HUES64 (cell line): ENCODE measurements around the gene TCN2.

Experiments used
- H3K27ac ChIP-seq: 2 replicates; pipeline ENCODE4 v1.7.0; 2013; ENCODE audit warnings: low read depth, low read length, inconsistent platforms
- H3K27me3 ChIP-seq: 2 replicates; pipeline ENCODE4 v1.6.1; 2013; ENCODE audit warnings: mild to moderate bottlenecking, low read length; ENCODE audit not compliant: insufficient read depth
- H3K36me3 ChIP-seq: 2 replicates; pipeline ENCODE4 v1.6.1; 2013; ENCODE audit warnings: mild to moderate bottlenecking, low read length; ENCODE audit not compliant: insufficient read depth
- H3K4me1 ChIP-seq: 2 replicates; pipeline ENCODE4 v1.6.1; 2013; ENCODE audit warnings: mild to moderate bottlenecking, low read length, moderate library complexity; ENCODE audit not compliant: insufficient read depth
- H3K4me3 ChIP-seq: 2 replicates; pipeline ENCODE4 v1.5.1; 2013; ENCODE audit warnings: mild to moderate bottlenecking, low read length, moderate library complexity
- H3K9ac ChIP-seq: 2 replicates; pipeline ENCODE4 v1.6.1; 2013; ENCODE audit warnings: mild to moderate bottlenecking, low read depth, low read length
- H3K9me3 ChIP-seq: 2 replicates; pipeline ENCODE4 v1.6.1; 2013; ENCODE audit warnings: low read depth, low read length; ENCODE audit not compliant: insufficient read depth
- WGBS: fragments of 150-250, 120-280 bp; methylation state at CpG from one replicate; pipeline ENCODE4 v1.1.7; 2013; ENCODE audit warnings: missing lambda C conversion rate; 5-methylcytosine and 5-hydroxymethylcytosine counted together

The TCN2 gene

GRCh38 chr22:30652852-30653251 lies 45.9 kb downstream of the TCN2 start:
- no peaks in the 10 kb centered on the region for H3K27me3 ChIP-seq
- H3K4me3 ChIP-seq, result no peak overlapping the region
- H3K27ac ChIP-seq, result no peak overlapping the region
- 84% methylated on average over 2 of the region's 2 CpGs for WGBS
- H3K9ac ChIP-seq, result no peak overlapping the region
- H3K4me1 ChIP-seq, result peaks cover 6% of the 10 kb centered on the region; the same call in 1 of the 2 replicates
- no peaks in the 10 kb centered on the region for H3K36me3 ChIP-seq
- no peaks in the 10 kb centered on the region for H3K9me3 ChIP-seq

DNA sequence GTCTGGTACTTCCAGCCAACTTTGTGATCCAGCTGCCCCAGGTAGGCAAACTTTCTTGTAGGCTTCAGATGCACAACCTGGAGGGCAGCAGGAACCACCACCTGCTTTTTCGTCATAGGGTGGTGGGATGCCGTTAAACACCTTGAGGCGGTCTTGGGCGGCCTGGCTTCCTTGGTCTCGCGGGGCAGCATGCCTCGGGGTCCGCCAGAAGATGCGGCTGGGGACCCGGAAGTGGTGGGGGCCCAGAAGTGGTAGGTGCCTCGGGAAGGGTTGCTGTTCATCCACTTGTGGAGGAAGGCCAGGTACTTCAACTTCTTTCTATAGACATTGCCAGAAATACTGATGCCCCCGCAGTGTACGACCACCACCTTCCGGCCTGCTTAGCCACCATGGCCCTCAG lies 47.4 kb downstream of the TCN2 start:
- no peak overlapping the region for H3K27ac ChIP-seq
- peaks cover 6% of the 10 kb centered on the region; the same call in 1 of the 2 replicates for H3K4me1 ChIP-seq
- no peaks in the 10 kb centered on the region for H3K27me3 ChIP-seq
- no peak overlapping the region for H3K9ac ChIP-seq
- H3K4me3 ChIP-seq, result no peak overlapping the region
- H3K9me3 ChIP-seq, result no peaks in the 10 kb centered on the region
- 95% methylated on average over 14 of the region's 14 CpGs for WGBS
- H3K36me3 ChIP-seq, result no peaks in the 10 kb centered on the region

DNA sequence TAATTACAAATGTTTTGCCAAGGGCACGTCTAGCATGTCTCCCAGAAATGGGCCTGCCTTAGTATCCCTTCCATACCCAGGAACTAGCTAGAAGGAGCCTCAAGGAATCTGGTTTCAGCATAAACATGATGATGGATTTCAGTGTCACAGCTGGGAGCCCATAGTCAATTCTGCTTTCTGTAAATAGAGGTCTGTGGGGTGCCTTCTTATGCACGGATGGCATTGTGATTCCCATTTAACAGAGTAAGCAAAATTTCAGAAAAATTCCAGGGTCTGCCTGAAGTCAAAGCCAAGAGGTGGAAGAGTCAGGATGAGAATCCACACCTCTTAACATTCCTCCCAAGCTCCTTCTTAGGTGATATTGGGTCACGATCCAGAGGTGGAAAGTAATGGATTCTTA lies 48.6 kb downstream of the TCN2 start:
- no peaks in the 10 kb centered on the region for H3K27me3 ChIP-seq
- H3K36me3 ChIP-seq, result no peaks in the 10 kb centered on the region
- peaks cover 6% of the 10 kb centered on the region; the same call in 1 of the 2 replicates for H3K4me1 ChIP-seq
- no peak overlapping the region for H3K4me3 ChIP-seq
- H3K9ac ChIP-seq, result no peak overlapping the region
- 4% methylated on average over 2 of the region's 3 CpGs for WGBS
- H3K27ac ChIP-seq, result peak overlapping the region; percentile 81; the same call in 1 of the 2 replicates
- no peaks in the 10 kb centered on the region for H3K9me3 ChIP-seq

DNA sequence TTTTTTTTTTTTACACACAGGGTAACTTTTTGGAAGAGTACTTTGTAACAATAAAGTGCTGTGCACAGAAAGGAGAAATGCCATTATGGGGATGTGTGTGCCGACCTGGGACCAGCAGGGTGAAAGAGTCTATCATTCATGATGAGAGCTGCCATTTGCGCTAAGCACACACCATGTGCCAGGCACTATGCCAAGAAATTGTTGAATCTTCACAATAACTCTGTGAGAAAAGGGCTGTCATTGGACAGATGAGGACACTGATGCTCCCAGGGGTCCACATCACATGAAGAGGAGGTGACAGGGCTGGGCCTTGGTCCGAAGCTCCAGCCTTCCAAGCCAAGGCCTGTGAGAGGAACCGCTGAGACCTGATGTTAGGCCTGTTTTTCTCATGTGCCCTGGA lies 55.1 kb downstream of the TCN2 start:
- 95% methylated on average over 4 of the region's 4 CpGs for WGBS
- Histone ChIP-seq H3K27ac (no peak overlapping the region), H3K9ac (no peak overlapping the region)

DNA sequence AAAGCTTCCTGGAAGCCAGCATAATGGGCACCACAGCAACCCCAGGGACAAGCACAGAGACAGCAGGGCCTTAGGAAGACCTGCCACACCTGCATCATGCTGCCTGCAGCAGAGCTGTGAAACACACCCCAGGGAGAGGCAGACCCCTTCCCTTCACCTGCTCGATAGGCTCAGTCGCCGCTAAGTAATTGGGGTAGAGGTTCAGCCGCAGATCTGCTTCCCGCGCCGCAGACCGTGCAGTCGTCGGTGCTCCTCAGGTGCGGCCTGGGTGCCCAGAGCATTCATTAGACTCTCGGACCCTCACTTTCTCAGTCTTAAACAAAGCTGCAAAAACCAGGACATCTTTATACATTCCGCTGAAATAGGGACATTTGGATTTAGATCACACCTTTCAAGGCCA lies 57.8 kb downstream of the TCN2 start:
- Histone ChIP-seq H3K27ac (no peak overlapping the region), H3K36me3 (no peaks in the 10 kb centered on the region), H3K9me3 (no peaks in the 10 kb centered on the region), H3K9ac (no peak overlapping the region), H3K4me3 (no peak overlapping the region), H3K27me3 (peaks cover 25% of the 10 kb centered on the region), H3K4me1 (peaks cover 7% of the 10 kb centered on the region)
- WGBS, result 97% methylated on average over 13 of the region's 13 CpGs

More for the DNA sequence above, 55.1 kb downstream of the TCN2 start:
- H3K4me3 ChIP-seq, result no peak overlapping the region
- H3K36me3 ChIP-seq, result no peaks in the 10 kb centered on the region
- peaks cover 5% of the 10 kb centered on the region for H3K4me1 ChIP-seq
- peaks cover 10% of the 10 kb centered on the region; the same call in 1 of the 2 replicates for H3K27me3 ChIP-seq
- H3K9me3 ChIP-seq, result no peaks in the 10 kb centered on the region

- Histone ChIP-seq H3K27me3 (peaks cover 25% of the 10 kb centered on the region), H3K4me3 (no peak overlapping the region), H3K4me1 (peaks cover 7% of the 10 kb centered on the region), H3K27ac (no peak overlapping the region), H3K9me3 (no peaks in the 10 kb centered on the region), H3K36me3 (no peaks in the 10 kb centered on the region), H3K9ac (no peak overlapping the region)
- WGBS, result 87% methylated on average over 2 of the region's 2 CpGs
These were observed 58.3 kb downstream of the TCN2 start for GRCh38 chr22:30665266-30665665.

DNA sequence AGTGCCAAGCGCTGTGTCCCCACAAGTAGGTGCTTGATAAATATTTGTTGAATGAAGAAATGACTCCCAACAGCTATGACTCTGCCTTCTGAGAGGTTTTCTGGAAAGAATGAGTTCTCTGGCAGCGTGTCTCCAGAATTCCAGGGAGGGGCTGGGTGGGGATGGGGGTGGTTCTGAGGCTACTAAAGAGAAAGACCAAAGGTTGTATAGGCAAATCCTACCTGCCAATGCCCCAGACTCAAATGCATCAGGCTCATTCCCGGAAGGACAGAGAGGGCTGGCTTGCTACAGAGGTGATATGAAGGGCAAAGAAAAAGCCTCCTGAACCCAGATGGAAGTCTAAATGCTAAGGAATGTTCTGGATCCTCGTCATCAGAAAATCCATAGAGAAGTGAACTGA lies 58.8 kb downstream of the TCN2 start:
- 92% methylated on average over 4 of the region's 4 CpGs for WGBS
- no peaks in the 10 kb centered on the region for H3K9me3 ChIP-seq
- peaks cover 7% of the 10 kb centered on the region for H3K4me1 ChIP-seq
- H3K36me3 ChIP-seq, result no peaks in the 10 kb centered on the region
- no peak overlapping the region for H3K9ac ChIP-seq
- peaks cover 25% of the 10 kb centered on the region for H3K27me3 ChIP-seq
- no peak overlapping the region for H3K4me3 ChIP-seq
- H3K27ac ChIP-seq, result no peak overlapping the region

DNA sequence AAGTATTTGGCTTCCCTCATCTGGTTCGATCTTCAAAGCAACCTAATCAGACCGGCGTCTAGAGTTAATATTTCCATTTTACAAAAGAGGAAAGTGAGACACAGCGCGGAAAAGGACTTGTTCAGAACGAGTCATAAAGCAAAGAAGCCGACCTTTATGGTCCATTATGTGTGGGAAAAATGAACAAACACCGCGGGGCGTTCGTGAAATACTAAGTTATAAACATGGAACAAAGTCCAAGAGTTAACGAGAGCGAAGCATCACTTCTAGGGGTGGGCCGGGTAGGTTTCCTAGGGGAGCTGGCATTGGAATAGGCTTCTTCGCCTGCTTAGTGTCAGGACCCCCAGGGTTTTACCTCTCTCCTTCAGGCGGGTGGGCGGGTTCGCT lies 60.1 kb downstream of the TCN2 start:
- Histone ChIP-seq H3K36me3 (no peaks in the 10 kb centered on the region), H3K4me1 (peaks cover 7% of the 10 kb centered on the region), H3K9ac (peak overlapping the region; percentile 22), H3K27me3 (peaks cover 25% of the 10 kb centered on the region), H3K9me3 (no peaks in the 10 kb centered on the region), H3K27ac (peak overlapping the region; percentile 48; the same call in 1 of the 2 replicates), H3K4me3 (peak overlapping the region; percentile 77)
- 16% methylated on average over 18 of the region's 18 CpGs for WGBS

- H3K9me3 ChIP-seq, result no peaks in the 10 kb centered on the region
- H3K4me3 ChIP-seq, result peak within 1 kb of the TSS; percentile 77
- H3K4me1 ChIP-seq, result peaks cover 7% of the 10 kb centered on the region
- no peaks in the 10 kb centered on the region for H3K36me3 ChIP-seq
- peaks cover 25% of the 10 kb centered on the region for H3K27me3 ChIP-seq
- WGBS, result under 1% methylated on average over 77 of the region's 77 CpGs
- peak within 1 kb of the TSS; percentile 48; the same call in 1 of the 2 replicates for H3K27ac ChIP-seq
- peak within 1 kb of the TSS; percentile 64 for H3K9ac ChIP-seq
These were observed 60.8 kb downstream of the TCN2 start, which contains the start of gene DUSP18 for GRCh38 chr22:30667494-30668385. Gene DUSP18 (minus strand): TSS chr22:30667875. CDS start chr22:30664003, 3,872 bp downstream.

DNA sequence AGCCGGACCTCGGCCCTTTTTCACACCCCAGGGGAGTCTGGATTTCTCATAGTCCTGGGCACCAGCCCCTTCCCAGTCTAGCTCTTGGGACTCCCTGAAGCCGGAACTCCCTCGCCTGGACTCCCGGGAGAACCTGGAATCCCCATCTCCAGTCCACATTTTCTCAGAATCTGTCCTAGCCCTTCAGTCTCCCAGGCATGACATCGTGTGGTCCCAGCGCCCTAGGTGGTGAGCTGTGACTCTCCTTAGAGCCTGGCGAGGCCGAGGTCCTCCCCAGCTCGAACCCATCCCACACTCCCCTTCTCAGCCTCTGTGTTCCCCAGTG lies 61.4 kb downstream of the TCN2 start:
- peak overlapping the region; percentile 64 for H3K9ac ChIP-seq
- H3K9me3 ChIP-seq, result no peaks in the 10 kb centered on the region
- H3K27ac ChIP-seq, result no peak overlapping the region
- H3K4me1 ChIP-seq, result peaks cover 7% of the 10 kb centered on the region
- WGBS, result 12% methylated on average over 10 of the region's 10 CpGs
- peak overlapping the region; percentile 77 for H3K4me3 ChIP-seq
- H3K27me3 ChIP-seq, result peaks cover 25% of the 10 kb centered on the region
- no peaks in the 10 kb centered on the region for H3K36me3 ChIP-seq

DNA sequence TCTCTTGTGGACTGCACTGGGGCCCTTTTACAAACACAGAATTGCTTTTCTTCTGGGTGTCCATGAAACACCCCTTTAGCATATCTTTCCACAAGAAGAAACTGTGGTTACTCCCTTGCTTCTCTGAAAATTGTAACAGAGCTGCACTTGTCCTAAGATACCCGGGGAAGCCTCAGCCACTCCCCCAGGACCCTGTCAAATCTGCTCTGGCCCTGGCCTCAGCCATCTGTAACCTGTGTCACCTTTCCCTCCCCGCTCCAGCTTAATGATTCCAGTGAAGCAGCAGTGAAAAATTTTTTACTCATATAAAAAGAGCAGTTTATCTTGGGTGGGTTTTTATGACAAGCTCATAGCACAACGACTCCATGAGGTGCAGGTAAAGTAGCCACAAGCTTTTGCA lies 64.1 kb downstream of the TCN2 start:
- H3K27me3 ChIP-seq, result peaks cover 23% of the 10 kb centered on the region

More for the DNA sequence above, 64.1 kb downstream of the TCN2 start:
- H3K9me3 ChIP-seq, result no peaks in the 10 kb centered on the region
- no peak overlapping the region for H3K9ac ChIP-seq
- no peak overlapping the region for H3K4me3 ChIP-seq
- H3K4me1 ChIP-seq, result peaks cover 7% of the 10 kb centered on the region
- WGBS, result 87% methylated on average over 3 of the region's 3 CpGs
- no peak overlapping the region for H3K27ac ChIP-seq
- no peaks in the 10 kb centered on the region for H3K36me3 ChIP-seq
